Stimulated activated CD4-positive, alpha-beta T cell treated with anti-CD3 and anti-CD28 coated beads, TNF-alpha, amount 100 ng/mL, for 24 hours (primary cell): ENCODE results near the gene RETREG1.
A peak's percentile ranks its signal among the peaks of the same experiment; 100 is the strongest.
"Not testable (repeated sequence)": the region's sequence is repeated elsewhere in the genome, so short reads cannot be mapped to it uniquely, and the experiment has no call there.

Experiments
- DNase-seq, 3 experiments: peaks; one replicate each; pipeline ENCODE4 v3.0.0-alpha.2; 2020; ENCODE audit warnings: low read depth in 3 of 3

RETREG1 gene

GRCh38 chr5:16554110-16554509 lies 62.7 kb downstream of the RETREG1 start:
- DNase-seq = no peak

- DNase-seq = peak; percentile 17 to 54 (median 28)
These were observed 64.0 kb downstream of the RETREG1 start for GRCh38 chr5:16552666-16553343.

DNA sequence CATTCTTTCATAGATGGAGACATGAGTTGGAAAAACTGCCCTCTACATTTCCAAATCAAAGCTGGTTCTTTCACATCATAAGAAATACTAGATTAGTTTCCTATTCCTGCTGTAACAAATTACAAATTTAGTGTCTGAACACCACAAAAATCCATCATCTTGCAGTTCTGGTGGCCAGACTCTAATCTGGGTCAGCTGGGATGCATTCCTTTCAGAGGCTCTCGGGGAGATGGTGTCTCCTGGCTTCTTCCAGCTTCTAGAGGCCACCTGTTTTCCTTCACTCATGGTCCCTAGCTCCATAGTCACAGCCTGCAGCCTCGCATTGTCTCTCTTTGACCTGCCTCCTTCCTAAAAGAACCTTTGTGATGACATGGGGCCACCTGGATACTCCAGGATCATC lies 65.2 kb downstream of the RETREG1 start:
- DNase-seq = no peak

DNA sequence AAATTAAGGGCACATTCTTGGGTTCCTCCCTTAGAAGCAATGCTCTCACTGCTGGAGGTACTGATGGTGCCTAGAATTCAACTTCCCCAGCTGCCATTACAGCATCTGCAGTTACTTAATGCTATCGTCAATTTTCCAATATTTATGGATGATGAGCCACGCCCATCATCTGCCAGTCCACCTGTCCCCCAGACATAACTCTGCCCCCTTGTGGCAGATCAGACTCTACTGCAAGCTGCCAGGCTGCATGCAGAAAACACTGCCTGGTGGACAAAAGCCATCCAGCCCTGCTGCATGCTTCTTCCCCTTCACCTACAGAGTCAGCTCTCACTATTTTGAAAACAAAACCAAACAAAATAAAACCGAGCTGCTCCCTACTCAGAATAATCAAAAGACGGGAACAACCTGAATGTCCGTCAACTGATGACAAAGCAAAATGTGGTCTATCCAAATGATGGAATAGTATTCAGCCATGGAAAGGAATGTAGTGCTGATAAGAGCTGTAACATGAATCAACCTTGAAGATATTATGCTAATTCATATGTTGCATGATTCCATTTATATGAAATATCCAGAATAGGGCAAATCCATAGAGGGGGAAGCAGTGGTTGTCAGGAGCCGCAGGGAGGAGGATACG lies 66.4 kb downstream of the RETREG1 start:
- DNase-seq = peak in 2 of 3 experiments; percentile 12 to 22

DNA sequence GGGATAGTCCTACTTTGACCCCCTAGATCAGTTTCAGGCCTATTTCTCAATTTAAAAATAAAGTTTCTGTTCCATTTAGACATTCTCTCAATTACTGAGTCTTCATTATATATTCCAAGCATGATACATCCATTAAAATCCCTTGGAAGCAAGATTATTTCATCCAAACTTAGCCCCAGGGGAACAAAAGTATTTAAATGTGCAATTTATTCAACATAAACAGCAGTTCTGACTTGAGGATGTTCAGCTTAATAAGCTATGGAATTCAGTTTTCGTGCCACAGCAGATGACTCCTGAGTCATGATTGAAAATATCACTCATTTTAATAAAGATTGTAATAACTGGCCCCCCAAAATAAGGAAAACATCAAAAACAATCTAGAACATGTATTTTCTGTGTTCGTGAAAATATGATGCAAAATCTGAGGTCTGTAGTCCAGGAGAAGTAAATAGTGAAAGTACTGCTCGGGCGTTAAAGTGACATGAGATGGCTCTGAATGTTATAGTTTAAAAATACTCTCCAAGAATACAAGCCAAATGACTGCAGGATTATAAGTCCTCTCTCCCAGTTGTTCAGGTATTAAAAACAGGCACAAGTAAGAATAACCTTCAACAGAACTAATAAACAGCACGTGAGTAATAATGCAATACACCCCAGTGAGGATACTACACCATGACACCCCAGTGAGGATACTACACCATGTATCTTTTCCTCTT lies 67.1 kb downstream of the RETREG1 start:
- no peak for DNase-seq

- no peak for DNase-seq
These were observed 68.0 kb downstream of the RETREG1 start for GRCh38 chr5:16548812-16549211.

GRCh38 chr5:16548115-16548514 lies 68.7 kb downstream of the RETREG1 start:
- DNase-seq = no peak

GRCh38 chr5:16547200-16547842 lies 69.5 kb downstream of the RETREG1 start:
- DNase-seq = no peak

GRCh38 chr5:16546732-16547131 lies 70.1 kb downstream of the RETREG1 start:
- DNase-seq = no peak

DNA sequence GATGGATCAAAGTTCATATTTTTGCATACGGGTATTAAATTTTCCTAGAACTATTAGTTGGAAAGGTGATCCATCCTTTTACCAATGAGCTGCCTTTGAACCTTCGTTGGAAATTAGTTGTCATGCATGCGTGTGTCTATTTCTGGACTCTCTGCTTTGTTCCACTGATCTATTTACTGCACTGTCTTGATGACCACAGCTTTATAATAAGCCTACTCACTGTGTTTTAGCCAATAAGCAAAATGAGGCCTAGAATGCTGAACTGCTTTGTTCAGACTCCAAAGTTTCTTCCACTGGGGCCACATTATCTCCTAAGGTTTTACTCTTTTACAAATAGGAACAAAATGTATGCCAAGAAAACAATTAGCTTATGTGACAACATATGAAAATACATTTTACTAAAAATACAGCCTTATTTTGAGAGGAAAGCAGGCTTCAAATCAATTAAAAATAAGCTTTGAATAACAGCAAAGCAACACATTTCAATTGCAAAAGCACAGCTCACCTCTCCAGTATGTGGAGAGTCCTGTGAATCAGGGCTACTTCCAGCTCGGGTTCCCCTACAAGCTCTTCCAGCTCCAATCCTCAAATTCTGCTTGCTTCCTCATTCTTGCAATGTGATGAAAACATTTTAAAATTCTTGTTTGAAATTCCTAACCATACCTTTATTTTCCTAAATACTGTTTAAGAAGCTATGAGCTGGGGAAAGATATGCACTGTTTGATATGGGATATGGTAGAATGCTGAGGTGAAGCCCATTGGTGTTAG lies 72.0 kb downstream of the RETREG1 start:
- no peak for DNase-seq

GRCh38 chr5:16543206-16543605 lies 73.6 kb downstream of the RETREG1 start:
- DNase-seq = not testable (repeated sequence)

- no peak for DNase-seq
These were observed 74.6 kb downstream of the RETREG1 start for GRCh38 chr5:16542236-16542635.

GRCh38 chr5:16541592-16541991 lies 75.2 kb downstream of the RETREG1 start:
- DNase-seq = not testable (repeated sequence)

- DNase-seq = no peak
These were observed 76.4 kb downstream of the RETREG1 start for GRCh38 chr5:16540421-16540820.

- no peak for DNase-seq
These were observed 77.6 kb downstream of the RETREG1 start for GRCh38 chr5:16539169-16539666.

- DNase-seq = no peak
These were observed 78.8 kb downstream of the RETREG1 start for GRCh38 chr5:16538006-16538405.

DNA sequence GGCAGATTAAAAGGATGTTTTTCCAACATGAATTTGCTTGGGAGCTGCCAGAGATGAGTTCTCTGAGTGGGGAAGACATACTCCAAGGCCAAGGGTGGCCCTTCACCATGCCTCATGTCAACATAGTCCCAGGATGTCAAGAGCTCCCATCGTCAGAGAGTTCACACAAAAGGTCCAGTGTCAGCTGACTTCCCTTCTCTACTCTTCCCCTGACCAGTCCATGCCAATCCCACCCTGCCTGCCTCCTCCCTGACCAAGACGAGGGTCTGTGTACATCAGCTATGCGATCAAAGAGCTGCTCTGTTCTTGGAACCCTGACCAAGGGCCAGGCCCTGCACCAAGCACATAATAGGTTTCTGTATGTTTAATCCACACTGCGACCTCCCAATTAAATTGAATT lies 80.0 kb downstream of the RETREG1 start:
- DNase-seq = no peak

DNA sequence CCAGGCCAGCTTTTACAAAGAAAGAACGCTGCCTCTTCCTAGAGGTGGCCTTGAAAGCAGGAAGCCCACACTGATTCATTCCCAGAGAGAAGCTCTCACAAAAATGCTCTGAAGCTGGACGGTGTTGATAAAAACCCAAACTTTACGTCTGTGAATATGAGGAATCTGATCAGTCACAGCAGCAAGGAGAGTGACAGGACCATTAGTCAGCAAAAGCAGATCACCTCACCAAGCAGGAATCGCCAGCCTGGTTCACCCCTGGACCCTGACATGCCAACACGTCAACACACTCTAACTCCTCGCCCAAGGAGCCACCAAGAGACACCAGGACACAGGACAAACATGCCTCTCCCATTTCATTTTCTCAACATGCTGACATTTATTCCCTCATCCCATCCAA lies 80.6 kb downstream of the RETREG1 start:
- DNase-seq = no peak

DNA sequence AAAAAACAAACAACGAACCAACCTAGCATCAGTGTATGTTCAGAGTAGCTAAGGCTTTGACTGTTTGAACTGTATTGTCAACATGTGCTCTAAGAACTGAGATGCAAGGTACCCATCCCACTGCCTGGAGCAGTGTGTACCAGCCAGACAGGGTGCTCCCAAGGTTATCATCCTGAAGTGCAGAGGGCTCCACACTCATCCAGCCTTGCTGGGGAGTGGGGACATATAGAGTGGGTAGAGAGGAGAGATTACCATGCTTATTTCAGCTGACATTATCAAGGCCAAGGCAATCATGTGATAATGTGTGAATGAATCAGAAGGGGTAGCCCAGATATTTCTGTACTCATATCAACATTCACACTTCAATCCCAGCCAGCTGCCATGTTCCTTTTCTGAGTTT lies 82.5 kb downstream of the RETREG1 start:
- DNase-seq = no peak

DNA sequence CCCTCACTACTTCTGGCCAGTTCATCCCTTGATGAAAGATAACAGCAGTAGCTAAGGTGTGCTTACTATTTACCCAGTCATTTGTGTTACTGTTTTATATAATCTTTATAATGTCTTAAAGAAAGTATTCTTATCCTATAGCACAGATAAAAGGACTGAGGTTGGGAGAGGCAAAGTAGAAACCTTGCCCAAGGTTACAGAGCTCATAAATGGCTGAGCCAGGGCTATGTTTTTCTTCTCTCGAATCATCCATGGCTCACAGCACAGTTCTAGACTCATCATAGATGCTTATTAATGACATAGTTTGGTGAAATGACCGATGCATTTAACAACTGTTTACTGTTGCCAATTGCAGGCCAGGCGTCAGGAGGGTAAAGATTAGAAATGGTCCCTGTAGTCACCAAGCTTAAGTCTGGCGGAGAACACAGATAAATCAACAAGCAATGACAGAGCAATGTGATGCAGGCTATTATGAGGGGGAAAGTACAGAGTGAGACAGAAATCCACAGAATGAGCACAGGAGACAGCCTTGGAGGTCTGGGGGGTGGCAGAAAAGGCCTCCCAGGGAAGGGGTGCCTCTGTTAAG lies 85.6 kb downstream of the RETREG1 start:
- no peak for DNase-seq

GRCh38 chr5:16529306-16529705 lies 87.5 kb downstream of the RETREG1 start:
- DNase-seq = no peak
